DND-41 (cell line): Measurements from ENCODE around the gene NFIB.

Experiments
- CTCF ChIP-seq: IDR thresholded peaks from 2 replicates; pipeline ENCODE4 v1.5.1; 2012; ENCODE audit warnings: borderline replicate concordance, low read length, moderate library complexity, mild to moderate bottlenecking; ENCODE audit not compliant: poor library complexity, severe bottlenecking; ENCODE audit errors: extremely low read depth
- EZH2 ChIP-seq: IDR thresholded peaks from 3 replicates; pipeline ENCODE4 v1.6.1; 2012; ENCODE audit warnings: borderline replicate concordance, low read depth, mild to moderate bottlenecking, moderate library complexity, low read length, inconsistent platforms; ENCODE audit not compliant: severe bottlenecking

DNA sequence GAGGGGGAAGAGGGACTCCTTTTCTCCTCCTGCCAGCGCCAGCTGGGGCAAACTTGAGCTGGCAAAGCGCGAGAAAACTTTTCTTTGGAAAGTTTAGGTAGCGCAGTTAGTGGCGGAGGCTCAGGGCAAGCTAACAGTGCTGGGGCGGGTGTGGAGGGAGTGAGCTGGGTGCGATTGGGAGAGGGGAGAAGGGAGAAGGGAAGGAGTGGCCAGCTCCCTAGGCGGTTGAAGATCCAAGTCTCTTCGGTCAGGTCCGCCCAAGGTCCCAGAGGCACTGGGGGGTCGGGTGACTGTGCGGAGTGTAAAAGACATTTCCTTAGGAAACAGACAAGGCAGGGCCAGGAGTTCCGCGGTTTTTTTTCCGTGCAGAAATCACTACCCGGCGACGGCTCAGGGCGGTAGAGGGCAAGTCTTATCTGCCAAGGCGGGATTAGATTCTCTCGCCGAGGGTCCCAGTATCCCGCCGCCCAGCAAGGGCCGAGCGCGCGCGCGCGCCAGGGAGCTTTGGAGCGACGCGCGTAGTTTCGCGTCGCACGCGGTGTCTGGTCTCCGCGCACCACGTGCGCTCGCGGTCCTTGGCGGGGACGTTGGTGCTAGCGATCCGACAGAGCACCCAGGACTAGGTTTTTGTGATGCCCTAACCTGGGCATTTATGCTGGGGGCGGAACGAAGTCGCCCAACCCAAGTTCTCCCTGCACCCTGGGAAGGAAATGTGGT is 33.6 kb upstream of the NFIB start:
- TF ChIP-seq EZH2 (no peak), CTCF (no peak)
